NCI-H146 (cell line): Measurements from ENCODE around the gene NPHS1.

Source experiments
- DNase-seq: peaks from one replicate; lab custom pipeline; 2025; lab: John Stamatoyannopoulos, UW

The NPHS1 gene

GRCh38 chr19:35787227-35787799, 65.0 kb downstream of the NPHS1 start:
- DNase-seq = no peak

GRCh38 chr19:35786299-35787160, 65.8 kb downstream of the NPHS1 start:
- DNase-seq = no peak

- DNase-seq = no peak
Measured at GRCh38 chr19:35785339-35785627, 67.0 kb downstream of the NPHS1 start.

- no peak for DNase-seq
Measured at GRCh38 chr19:35784503-35785338, 67.6 kb downstream of the NPHS1 start.

- no peak for DNase-seq
Measured at GRCh38 chr19:35783469-35784434, 68.6 kb downstream of the NPHS1 start.

- DNase-seq = no peak
Measured at GRCh38 chr19:35782589-35782988, 69.7 kb downstream of the NPHS1 start.

GRCh38 chr19:35781650-35782049, 70.7 kb downstream of the NPHS1 start:
- no peak for DNase-seq

- no peak for DNase-seq
Measured at GRCh38 chr19:35780717-35781116, 71.6 kb downstream of the NPHS1 start.

GRCh38 chr19:35780058-35780457, 72.2 kb downstream of the NPHS1 start:
- DNase-seq = no peak

- no peak for DNase-seq
Measured at GRCh38 chr19:35779033-35779432, 73.3 kb downstream of the NPHS1 start.

- DNase-seq = no peak
Measured at GRCh38 chr19:35777961-35778360, 74.3 kb downstream of the NPHS1 start.

GRCh38 chr19:35777086-35777841, 75.0 kb downstream of the NPHS1 start:
- no peak for DNase-seq

- no peak for DNase-seq
Measured at GRCh38 chr19:35776102-35776788, 76.1 kb downstream of the NPHS1 start.
